DND-41 (cell line): Measurements from ENCODE around the gene ME2.
"Not testable (repeated sequence)": the region's sequence is repeated elsewhere in the genome, so short reads cannot be mapped to it uniquely, and the experiment has no call there.

Source experiments
- ATAC-seq: fragments of 200-7000 bp; cut with Tn5 transposase; 3 replicates; pipeline ENCODE4 v1.9.1; 2021; ENCODE audit warnings: low read depth; ENCODE audit not compliant: insufficient read depth
- DNase-seq: peaks from one replicate; pipeline ENCODE4 v3.0.0-alpha.2; 2020
- H2AFZ ChIP-seq: 2 replicates; pipeline ENCODE4 v1.6.0; 2012; ENCODE audit warnings: low read depth, low read length
- H3K27ac ChIP-seq: 2 replicates; pipeline ENCODE4 v1.5.1; 2012; ENCODE audit warnings: low read length, inconsistent platforms
- H3K27me3 ChIP-seq: fragments of 200-600 bp; sonication (generic); 2 replicates; pipeline ENCODE4 v1.6.0; 2012; ENCODE audit warnings: low read length, mild to moderate bottlenecking, inconsistent platforms; ENCODE audit not compliant: insufficient read depth, poor library complexity
- H3K36me3 ChIP-seq: 2 replicates; pipeline ENCODE4 v1.5.1; 2012; ENCODE audit warnings: low read length, inconsistent platforms; ENCODE audit not compliant: insufficient read depth
- H3K4me1 ChIP-seq: 2 replicates; pipeline ENCODE4 v1.5.1; 2012; ENCODE audit warnings: mild to moderate bottlenecking, low read length; ENCODE audit not compliant: insufficient read depth
- H3K4me2 ChIP-seq: 2 replicates; pipeline ENCODE4 v1.6.0; 2012; ENCODE audit warnings: mild to moderate bottlenecking, moderate library complexity, low read length, inconsistent platforms; ENCODE audit not compliant: insufficient read depth
- H3K4me3 ChIP-seq, 2 experiments: fragments of 200-600 bp in 1 of 2; shearing (Covaris generic) in 1 of 2; 2 replicates each; pipeline ENCODE4 v1.5.1; 2012 to 2016; ENCODE audit warnings: inconsistent platforms in 2 of 2, low read length in 2 of 2, mild to moderate bottlenecking in 2 of 2, low read depth in 1 of 2, moderate library complexity in 1 of 2
- H3K79me2 ChIP-seq: 2 replicates; pipeline ENCODE4 v1.6.0; 2012; ENCODE audit warnings: low read length, inconsistent platforms; ENCODE audit not compliant: insufficient read depth
- H3K9ac ChIP-seq: 2 replicates; pipeline ENCODE4 v1.6.0; 2012; ENCODE audit warnings: low read depth, mild to moderate bottlenecking, inconsistent platforms, low read length, moderate library complexity
- H3K9me3 ChIP-seq: 2 replicates; pipeline ENCODE4 v1.5.1; 2012; ENCODE audit warnings: low read length, moderate library complexity, mild to moderate bottlenecking, inconsistent platforms; ENCODE audit not compliant: insufficient read depth, severe bottlenecking
- H4K20me1 ChIP-seq: 2 replicates; pipeline ENCODE4 v1.6.0; 2012; ENCODE audit warnings: low read length; ENCODE audit not compliant: insufficient read depth
- CTCF ChIP-seq: IDR thresholded peaks from 2 replicates; pipeline ENCODE4 v1.5.1; 2012; ENCODE audit warnings: borderline replicate concordance, low read length, moderate library complexity, mild to moderate bottlenecking; ENCODE audit not compliant: poor library complexity, severe bottlenecking; ENCODE audit errors: extremely low read depth
- EZH2 ChIP-seq: IDR thresholded peaks from 3 replicates; pipeline ENCODE4 v1.6.1; 2012; ENCODE audit warnings: borderline replicate concordance, low read depth, mild to moderate bottlenecking, moderate library complexity, low read length, inconsistent platforms; ENCODE audit not compliant: severe bottlenecking

ME2 gene

GRCh38 chr18:50938912-50939311 lies 60.0 kb downstream of the ME2 start:
- TF ChIP-seq EZH2 = no peak
- no peak for TF ChIP-seq CTCF
- no peak overlapping the region for H3K4me3 ChIP-seq
- DNase-seq = no peak

GRCh38 chr18:50944245-50944932 lies 65.5 kb downstream of the ME2 start:
- H3K9me3 ChIP-seq = no peaks in the 10 kb centered on the region

More at GRCh38 chr18:50938912-50939311, 60.0 kb downstream of the ME2 start:
- H3K36me3 ChIP-seq = peaks cover 60% of the 10 kb centered on the region
- H3K79me2 ChIP-seq = no peaks in the 10 kb centered on the region
- H3K27me3 ChIP-seq = no peaks in the 10 kb centered on the region
- H3K4me2 ChIP-seq = no peak overlapping the region
- no peak overlapping the region for H3K9ac ChIP-seq
- H2AFZ ChIP-seq = no peak overlapping the region
- H3K4me1 ChIP-seq = no peaks in the 10 kb centered on the region
- ATAC-seq = no peak
- no peaks in the 10 kb centered on the region for H4K20me1 ChIP-seq
- no peaks in the 10 kb centered on the region for H3K9me3 ChIP-seq
- H3K27ac ChIP-seq = no peak overlapping the region

GRCh38 chr18:50945918-50946317 lies 67.0 kb downstream of the ME2 start:
- not testable (repeated sequence) for H3K4me2 ChIP-seq, DNase-seq, H3K27ac ChIP-seq, H2AFZ ChIP-seq, H3K9ac ChIP-seq, H3K4me1 ChIP-seq, H3K27me3 ChIP-seq, H3K9me3 ChIP-seq, H4K20me1 ChIP-seq, ATAC-seq, H3K79me2 ChIP-seq, H3K4me3 ChIP-seq
- H3K36me3 ChIP-seq = peaks cover 56% of the 10 kb centered on the region

More at GRCh38 chr18:50944245-50944932, 65.5 kb downstream of the ME2 start:
- Histone ChIP-seq H3K4me1 (no peaks in the 10 kb centered on the region), H4K20me1 (no peaks in the 10 kb centered on the region), H3K9ac (no peak overlapping the region), H3K4me2 (no peak overlapping the region), H3K79me2 (no peaks in the 10 kb centered on the region), H3K36me3 (peaks cover 70% of the 10 kb centered on the region), H3K4me3 (no peak overlapping the region), H3K27ac (no peak overlapping the region), H2AFZ (no peak overlapping the region), H3K27me3 (no peaks in the 10 kb centered on the region)
- no peak for TF ChIP-seq CTCF
- TF ChIP-seq EZH2 = no peak
- DNase-seq (no peak), ATAC-seq (no peak)

GRCh38 chr18:50947899-50948298 lies 69.0 kb downstream of the ME2 start:
- no peaks in the 10 kb centered on the region for H3K4me1 ChIP-seq
- no peak overlapping the region for H2AFZ ChIP-seq
- no peaks in the 10 kb centered on the region for H3K79me2 ChIP-seq
- H4K20me1 ChIP-seq = no peaks in the 10 kb centered on the region
- H3K27ac ChIP-seq = no peak overlapping the region
- no peaks in the 10 kb centered on the region for H3K27me3 ChIP-seq
- no peaks in the 10 kb centered on the region for H3K9me3 ChIP-seq
- DNase-seq (no peak), ATAC-seq (no peak)
- TF ChIP-seq CTCF = no peak
- TF ChIP-seq EZH2 = no peak
- no peak overlapping the region for H3K4me3 ChIP-seq
- peaks cover 48% of the 10 kb centered on the region for H3K36me3 ChIP-seq
- H3K4me2 ChIP-seq = no peak overlapping the region
- H3K9ac ChIP-seq = no peak overlapping the region
